Mesenchymal stem cell (in vitro differentiated cells and primary cell): ENCODE results near the gene CDYL2.
A peak's percentile ranks its signal among the peaks of the same experiment; 100 is the strongest.
"Not testable (repeated sequence)": the region's sequence is repeated elsewhere in the genome, so short reads cannot be mapped to it uniquely, and the experiment has no call there.

Experiments used
- DNase-seq: peaks from one replicate; pipeline ENCODE4 v3.0.0-alpha.2; 2013
- H2AFZ ChIP-seq: one replicate; pipeline ENCODE4 v1.6.1; 2013; ENCODE audit warnings: low read depth, mild to moderate bottlenecking, control low read depth, inconsistent platforms, low read length, moderate library complexity
- H2AK5ac ChIP-seq: 2 replicates; pipeline ENCODE4 v1.6.1; 2013; ENCODE audit warnings: low read length, moderate library complexity, mild to moderate bottlenecking, inconsistent platforms; ENCODE audit not compliant: severe bottlenecking
- H2BK120ac ChIP-seq: one replicate; pipeline ENCODE4 v1.6.1; 2013; ENCODE audit warnings: low read depth, mild to moderate bottlenecking, inconsistent platforms, low read length, moderate library complexity
- H2BK12ac ChIP-seq, 2 experiments: one replicate each; pipeline ENCODE4 v1.6.1; 2013; ENCODE audit warnings: inconsistent platforms in 2 of 2, low read length in 2 of 2, mild to moderate bottlenecking in 2 of 2, moderate library complexity in 2 of 2, control low read depth in 1 of 2
- H2BK15ac ChIP-seq: one replicate; pipeline ENCODE4 v1.6.1; 2013; ENCODE audit warnings: mild to moderate bottlenecking, low read depth, inconsistent platforms; ENCODE audit not compliant: poor library complexity, severe bottlenecking
- H2BK5ac ChIP-seq: 2 replicates; pipeline ENCODE4 v1.6.1; 2013; ENCODE audit warnings: low read depth, mild to moderate bottlenecking, low read length, control low read depth, inconsistent platforms; ENCODE audit not compliant: poor library complexity, severe bottlenecking
- H3K14ac ChIP-seq, 2 experiments: one replicate each; pipeline ENCODE4 v1.6.1; 2013; ENCODE audit warnings: inconsistent platforms in 2 of 2, low read length in 2 of 2, control low read depth in 1 of 2, mild to moderate bottlenecking in 1 of 2, moderate library complexity in 1 of 2
- H3K18ac ChIP-seq, 2 experiments: one replicate each; pipeline ENCODE4 v1.6.1; 2013; ENCODE audit warnings: inconsistent platforms in 2 of 2, low read length in 2 of 2, control low read depth in 1 of 2, low read depth in 1 of 2, mild to moderate bottlenecking in 1 of 2
- H3K23ac ChIP-seq, 2 experiments: one replicate each; pipeline ENCODE4 v1.6.1; 2013; ENCODE audit warnings: inconsistent platforms in 2 of 2, low read length in 2 of 2, mild to moderate bottlenecking in 2 of 2, moderate library complexity in 2 of 2, control low read depth in 1 of 2
- H3K27ac ChIP-seq: 2 replicates; pipeline ENCODE4 v1.5.1; 2013; ENCODE audit warnings: mild to moderate bottlenecking, moderate library complexity, low read length, control low read depth, inconsistent platforms; ENCODE audit not compliant: poor library complexity, severe bottlenecking
- H3K27me3 ChIP-seq, 2 experiments: 2 replicates each; pipeline versions ENCODE4 v1.6.1 to v1.7.0; 2013; ENCODE audit warnings: low read length in 2 of 2, mild to moderate bottlenecking in 2 of 2, moderate library complexity in 2 of 2, control low read depth in 1 of 2, inconsistent platforms in 1 of 2; ENCODE audit not compliant: control insufficient read depth in 1 of 2, insufficient read depth in 1 of 2
- H3K36me3 ChIP-seq, 2 experiments: 2 replicates each; pipeline versions ENCODE4 v1.6.1 to v1.7.0; 2013; ENCODE audit warnings: low read length in 2 of 2, control low read depth in 1 of 2, inconsistent platforms in 1 of 2, low read depth in 1 of 2, mild to moderate bottlenecking in 1 of 2; ENCODE audit not compliant: insufficient read depth in 2 of 2, control insufficient read depth in 1 of 2
- H3K4ac ChIP-seq, 2 experiments: one replicate each; pipeline ENCODE4 v1.6.1; 2013; ENCODE audit warnings: inconsistent platforms in 2 of 2, low read length in 2 of 2, mild to moderate bottlenecking in 2 of 2, moderate library complexity in 2 of 2, control low read depth in 1 of 2, low read depth in 1 of 2
- H3K4me1 ChIP-seq: 2 replicates; pipeline ENCODE4 v1.6.1; 2013; ENCODE audit warnings: low read depth, low read length, control low read depth; ENCODE audit not compliant: control insufficient read depth, insufficient read depth
- H3K4me2 ChIP-seq: 2 replicates; pipeline ENCODE4 v1.6.1; 2013; ENCODE audit warnings: low read length, mild to moderate bottlenecking, inconsistent platforms; ENCODE audit not compliant: poor library complexity, severe bottlenecking
- H3K4me3 ChIP-seq, 2 experiments: 2 replicates each; pipeline versions ENCODE4 v1.5.1 to v1.7.0; 2013; ENCODE audit warnings: low read length in 2 of 2, mild to moderate bottlenecking in 2 of 2, control low read depth in 1 of 2, low read depth in 1 of 2; ENCODE audit not compliant: insufficient read depth in 1 of 2
- H3K79me1 ChIP-seq: replicated peaks from 2 replicates; pipeline ENCODE4 v1.6.1; 2013; ENCODE audit warnings: mild to moderate bottlenecking, control low read depth, low read length, inconsistent platforms; ENCODE audit not compliant: poor library complexity, severe bottlenecking
- H3K9ac ChIP-seq: 2 replicates; pipeline ENCODE4 v1.7.0; 2013; ENCODE audit warnings: mild to moderate bottlenecking, low read length, moderate library complexity
- H3K9me3 ChIP-seq: 2 replicates; pipeline ENCODE4 v1.7.0; 2013; ENCODE audit warnings: mild to moderate bottlenecking, low read length; ENCODE audit not compliant: control insufficient read depth
- H4K8ac ChIP-seq: one replicate; pipeline ENCODE4 v1.6.1; 2013; ENCODE audit warnings: inconsistent platforms, mild to moderate bottlenecking, low read length, moderate library complexity
- H4K91ac ChIP-seq: one replicate; pipeline ENCODE4 v1.6.1; 2013; ENCODE audit warnings: mild to moderate bottlenecking, low read length, inconsistent platforms
- WGBS: methylation state at CpG from one replicate; pipeline ENCODE4 v1.1.7; 2013; ENCODE audit warnings: mixed read lengths; 5-methylcytosine and 5-hydroxymethylcytosine counted together

Gene CDYL2

GRCh38 chr16:80824623-80825364 lies 20.4 kb upstream of the CDYL2 start:
- Histone ChIP-seq H3K27me3 (peaks cover 0 to 10% of the 10 kb centered on the region in 2 experiments), H4K8ac (no peak overlapping the region), H2BK120ac (no peak overlapping the region), H3K79me1 (no peaks in the 10 kb centered on the region), H3K4me2 (no peak overlapping the region), H2BK15ac (no peak overlapping the region), H2AK5ac (no peak overlapping the region), H3K14ac (no peak overlapping the region), H3K4ac (no peak overlapping the region), H2AFZ (no peak overlapping the region), H3K9ac (no peak overlapping the region), H3K18ac (no peak overlapping the region), H2BK12ac (no peak overlapping the region), H3K23ac (no peak overlapping the region), H3K9me3 (peaks cover 9% of the 10 kb centered on the region), H2BK5ac (no peak overlapping the region), H3K4me3 (no peak overlapping the region), H3K27ac (no peak overlapping the region), H4K91ac (no peak overlapping the region), H3K4me1 (no peaks in the 10 kb centered on the region), H3K36me3 (no peaks in the 10 kb centered on the region)
- DNase-seq, result peak; percentile 40
- 4% methylated on average over 1 of the region's 5 CpGs for WGBS

GRCh38 chr16:80819988-80820387 lies 15.6 kb upstream of the CDYL2 start:
- Histone ChIP-seq H3K4ac (no peak overlapping the region), H3K14ac (no peak overlapping the region), H2BK15ac (no peak overlapping the region), H3K4me2 (no peak overlapping the region), H4K91ac (no peak overlapping the region), H3K9ac (no peak overlapping the region), H3K4me1 (no peaks in the 10 kb centered on the region), H2BK5ac (no peak overlapping the region), H4K8ac (no peak overlapping the region), H3K4me3 (no peak overlapping the region), H3K9me3 (no peaks in the 10 kb centered on the region), H3K23ac (no peak overlapping the region), H2AFZ (no peak overlapping the region), H3K36me3 (no peaks in the 10 kb centered on the region), H2BK120ac (no peak overlapping the region), H2BK12ac (no peak overlapping the region), H3K18ac (no peak overlapping the region), H2AK5ac (no peak overlapping the region), H3K27me3 (no peaks in the 10 kb centered on the region), H3K27ac (no peak overlapping the region), H3K79me1 (no peaks in the 10 kb centered on the region)
- DNase-seq, result no peak
- whole genome bisulfite sequencing, result 72% methylated on average over 2 of the region's 2 CpGs

GRCh38 chr16:80816356-80816755 lies 12.0 kb upstream of the CDYL2 start:
- no peak overlapping the region for H2BK120ac ChIP-seq
- no peak overlapping the region for H2AK5ac ChIP-seq
- no peak overlapping the region for H2BK5ac ChIP-seq
- H3K4me1 ChIP-seq, result no peaks in the 10 kb centered on the region
- no peak overlapping the region for H3K27ac ChIP-seq
- H2AFZ ChIP-seq, result no peak overlapping the region
- H4K91ac ChIP-seq, result no peak overlapping the region
- no peak overlapping the region for H4K8ac ChIP-seq
- H3K9me3 ChIP-seq, result peaks cover 11% of the 10 kb centered on the region
- WGBS, result 80% methylated on average over 7 of the region's 7 CpGs
- H3K4ac ChIP-seq, result no peak overlapping the region
- H3K27me3 ChIP-seq, result peaks cover 0 to 4% of the 10 kb centered on the region in 2 experiments
- DNase-seq, result no peak
- H2BK12ac ChIP-seq, result no peak overlapping the region
- no peak overlapping the region for H3K23ac ChIP-seq
- H3K79me1 ChIP-seq, result no peaks in the 10 kb centered on the region
- no peak overlapping the region for H2BK15ac ChIP-seq
- H3K14ac ChIP-seq, result no peak overlapping the region
- no peak overlapping the region for H3K9ac ChIP-seq
- no peak overlapping the region for H3K4me2 ChIP-seq
- no peak overlapping the region for H3K18ac ChIP-seq
- no peak overlapping the region for H3K4me3 ChIP-seq
- H3K36me3 ChIP-seq, result no peaks in the 10 kb centered on the region

DNA sequence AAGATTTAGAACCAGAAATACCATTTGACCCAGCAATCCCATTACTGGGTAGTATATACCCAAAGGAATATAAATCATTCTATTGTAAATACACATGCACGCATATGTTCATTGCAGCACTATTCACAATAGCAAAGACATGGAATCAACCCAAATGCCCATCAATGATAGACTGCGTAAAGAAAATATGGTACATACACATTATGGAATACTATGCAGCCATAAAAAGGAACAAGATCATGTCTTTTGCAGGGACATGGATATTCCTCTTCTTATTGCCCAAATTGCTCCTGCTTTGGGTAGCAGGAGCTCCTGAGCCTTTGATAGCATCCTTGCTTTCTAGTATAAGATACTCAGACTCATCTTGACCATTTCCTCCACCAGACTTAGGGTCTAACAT lies 10.9 kb upstream of the CDYL2 start:
- not testable (repeated sequence) for DNase-seq, H3K4ac ChIP-seq, H3K4me1 ChIP-seq, H3K4me3 ChIP-seq, H3K23ac ChIP-seq, H3K79me1 ChIP-seq, H3K36me3 ChIP-seq, H2AFZ ChIP-seq, H2BK5ac ChIP-seq, H3K27me3 ChIP-seq, H4K8ac ChIP-seq, H2BK12ac ChIP-seq, H3K18ac ChIP-seq, H4K91ac ChIP-seq, H3K9ac ChIP-seq, H2BK120ac ChIP-seq, H3K4me2 ChIP-seq, H2BK15ac ChIP-seq, H3K14ac ChIP-seq, H3K27ac ChIP-seq, H2AK5ac ChIP-seq
- H3K9me3 ChIP-seq, result peaks cover 11% of the 10 kb centered on the region
- WGBS, result 100% methylated on average over 1 of the region's 2 CpGs
